Fibroblast of mammary gland (primary cell): ENCODE measurements around the gene EME2.

ENCODE experiments used
- DNase-seq: peaks from one replicate; pipeline ENCODE4 v3.0.0-alpha.2; 2010; ENCODE audit warnings: low read depth
- H3K4me3 ChIP-seq: 2 replicates; pipeline ENCODE4 v1.5.1; 2011; ENCODE audit warnings: low read depth, mild to moderate bottlenecking, low read length, moderate library complexity; ENCODE audit not compliant: control insufficient read depth
- TF ChIP-seq, protein P1 (sequence below): conservative IDR thresholded peaks from 2 replicates; pipeline ENCODE4 v1.5.1; 2011; ENCODE audit warnings: low read depth, low read length, inconsistent platforms; ENCODE audit not compliant: control insufficient read depth, insufficient read depth

The EME2 gene

DNA sequence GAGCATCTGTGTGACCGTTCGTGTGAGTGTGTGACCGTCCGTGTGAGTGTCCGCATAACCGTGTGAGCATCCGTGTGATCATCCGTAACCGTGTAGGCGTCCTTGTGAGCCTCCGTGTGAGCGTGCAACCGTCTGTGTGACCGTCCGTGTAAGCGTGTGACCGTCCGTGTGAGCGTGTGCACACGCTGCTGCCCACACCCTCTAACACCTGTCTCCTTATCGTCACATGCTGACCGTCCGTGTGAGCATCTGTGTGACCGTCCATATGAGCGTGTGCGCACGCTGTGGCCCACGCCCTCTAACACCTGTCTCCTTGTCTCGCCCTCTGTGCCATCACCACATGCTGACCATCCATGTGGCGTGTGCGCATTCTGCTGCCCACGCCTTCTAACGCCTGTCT lies 32.4 kb upstream of the EME2 start:
- TF ChIP-seq, protein P1, sequence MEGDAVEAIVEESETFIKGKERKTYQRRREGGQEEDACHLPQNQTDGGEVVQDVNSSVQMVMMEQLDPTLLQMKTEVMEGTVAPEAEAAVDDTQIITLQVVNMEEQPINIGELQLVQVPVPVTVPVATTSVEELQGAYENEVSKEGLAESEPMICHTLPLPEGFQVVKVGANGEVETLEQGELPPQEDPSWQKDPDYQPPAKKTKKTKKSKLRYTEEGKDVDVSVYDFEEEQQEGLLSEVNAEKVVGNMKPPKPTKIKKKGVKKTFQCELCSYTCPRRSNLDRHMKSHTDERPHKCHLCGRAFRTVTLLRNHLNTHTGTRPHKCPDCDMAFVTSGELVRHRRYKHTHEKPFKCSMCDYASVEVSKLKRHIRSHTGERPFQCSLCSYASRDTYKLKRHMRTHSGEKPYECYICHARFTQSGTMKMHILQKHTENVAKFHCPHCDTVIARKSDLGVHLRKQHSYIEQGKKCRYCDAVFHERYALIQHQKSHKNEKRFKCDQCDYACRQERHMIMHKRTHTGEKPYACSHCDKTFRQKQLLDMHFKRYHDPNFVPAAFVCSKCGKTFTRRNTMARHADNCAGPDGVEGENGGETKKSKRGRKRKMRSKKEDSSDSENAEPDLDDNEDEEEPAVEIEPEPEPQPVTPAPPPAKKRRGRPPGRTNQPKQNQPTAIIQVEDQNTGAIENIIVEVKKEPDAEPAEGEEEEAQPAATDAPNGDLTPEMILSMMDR, result no peak
- no peak for DNase-seq
- H3K4me3 ChIP-seq, result no peak overlapping the region

DNA sequence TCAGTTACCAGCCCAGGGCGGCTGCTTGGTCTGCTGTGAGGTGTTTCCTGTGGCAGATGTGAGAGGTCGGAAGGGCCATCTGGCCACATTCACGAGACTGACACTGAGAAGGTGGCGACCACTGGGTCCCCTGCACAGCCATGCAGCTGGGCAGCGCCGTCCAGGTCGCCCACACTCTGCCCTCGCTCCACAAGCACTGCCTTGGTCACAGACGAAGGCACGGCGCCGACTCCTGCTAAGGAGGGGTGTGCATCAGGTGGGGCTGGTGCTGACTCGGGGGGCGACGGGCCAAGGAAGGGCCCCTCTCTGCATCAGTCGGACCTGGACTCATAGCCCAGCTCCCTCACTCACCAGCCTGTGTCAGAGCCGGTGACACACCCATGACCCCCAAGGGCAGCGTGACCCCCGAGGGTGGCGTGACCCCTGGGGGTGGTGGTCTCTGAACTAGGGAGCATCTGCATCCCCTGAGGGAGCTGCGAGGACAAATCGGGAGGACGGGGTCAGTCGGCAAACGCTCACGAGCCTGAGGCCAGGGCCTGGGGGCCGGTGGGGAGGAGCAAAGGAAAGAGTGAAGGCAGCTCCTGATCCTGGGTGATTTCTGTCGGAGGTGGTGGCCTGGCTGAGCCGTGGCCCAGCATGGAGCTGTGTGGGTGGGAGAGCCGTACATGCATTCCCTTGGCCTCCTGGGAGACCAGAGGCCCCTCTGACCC lies 31.7 kb upstream of the EME2 start:
- no peak overlapping the region for H3K4me3 ChIP-seq
- no peak for DNase-seq
- TF ChIP-seq, protein P1, result no peak

DNA sequence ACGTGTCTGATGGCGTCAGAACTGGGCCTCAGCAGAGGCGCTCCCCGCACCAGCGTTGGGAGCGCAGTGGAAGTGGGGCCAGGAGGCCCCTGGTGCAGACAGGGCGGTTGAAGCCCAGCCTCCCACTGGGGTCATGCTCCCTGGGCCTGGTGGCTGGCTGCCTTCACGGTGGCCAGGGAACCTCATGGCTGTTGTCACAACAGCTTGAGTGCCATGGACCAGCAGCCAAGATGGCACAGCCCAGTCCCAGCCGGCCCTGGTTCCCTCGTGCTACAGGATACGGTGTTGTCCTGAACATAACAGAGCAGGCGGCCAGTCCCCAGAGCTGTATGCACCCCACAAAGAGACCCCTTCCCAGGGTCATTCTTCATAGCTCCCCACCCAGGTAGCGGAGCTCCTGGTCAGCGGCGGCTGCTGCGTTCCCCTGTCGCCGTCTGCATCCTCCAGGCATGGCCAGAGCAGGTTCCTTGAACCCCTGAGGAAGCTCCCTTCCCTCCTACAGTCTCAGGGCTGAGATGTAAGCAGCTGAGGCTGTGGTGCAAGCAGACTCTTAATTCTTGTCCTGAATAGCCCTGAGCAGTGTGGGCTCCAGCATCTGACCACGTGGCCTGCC lies 31.0 kb upstream of the EME2 start:
- DNase-seq, result no peak
- TF ChIP-seq, protein P1, result no peak
- no peak overlapping the region for H3K4me3 ChIP-seq

DNA sequence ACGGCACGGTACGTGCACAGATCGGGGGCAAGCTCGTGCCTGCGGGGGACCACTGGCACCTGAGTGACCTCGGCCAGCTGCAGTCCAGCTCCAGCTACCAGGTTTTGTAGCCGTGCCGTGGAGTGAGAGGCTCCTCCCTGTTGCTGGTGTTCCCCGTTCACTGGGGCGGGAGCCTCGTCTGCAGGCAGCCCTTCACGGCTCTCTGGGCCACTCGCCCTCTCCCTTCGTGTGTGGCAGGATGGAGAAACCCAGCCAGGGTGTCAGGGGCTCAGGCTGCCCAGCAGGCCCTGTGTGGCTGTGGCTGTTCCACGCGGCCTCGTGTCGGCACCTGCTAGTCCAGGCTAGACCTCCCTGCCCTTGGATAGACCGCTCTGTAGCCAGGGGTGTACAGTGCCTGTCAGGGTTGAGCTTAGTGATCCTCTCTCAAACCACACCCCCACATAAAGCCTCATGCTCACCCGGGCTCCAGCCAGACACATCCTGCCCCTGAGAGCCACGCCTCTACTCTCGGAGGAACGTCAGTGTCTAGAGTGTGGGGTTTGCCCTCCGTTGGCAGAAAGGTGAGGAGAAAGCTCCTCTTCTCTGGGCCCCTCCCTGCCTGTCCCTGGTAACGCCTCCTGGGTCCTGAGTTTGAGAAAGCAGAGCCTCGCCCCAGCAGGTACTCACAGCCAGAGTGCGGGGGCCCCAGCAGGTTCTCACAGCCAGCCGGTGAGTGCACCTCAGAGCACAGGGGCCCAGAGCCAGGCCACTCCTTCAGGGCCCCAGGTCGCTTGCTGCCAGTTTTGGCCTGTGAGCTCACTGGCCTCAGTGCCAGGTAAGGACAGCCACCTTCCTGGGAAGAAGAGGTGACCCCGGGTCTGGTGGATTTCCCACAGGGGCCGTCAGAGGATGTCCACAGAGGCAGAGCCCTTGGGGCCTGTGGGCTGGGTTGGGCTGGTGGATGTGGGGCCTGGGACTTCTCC lies 29.0 kb upstream of the EME2 start:
- H3K4me3 ChIP-seq, result no peak overlapping the region
- TF ChIP-seq, protein P1, result no peak
- no peak for DNase-seq

DNA sequence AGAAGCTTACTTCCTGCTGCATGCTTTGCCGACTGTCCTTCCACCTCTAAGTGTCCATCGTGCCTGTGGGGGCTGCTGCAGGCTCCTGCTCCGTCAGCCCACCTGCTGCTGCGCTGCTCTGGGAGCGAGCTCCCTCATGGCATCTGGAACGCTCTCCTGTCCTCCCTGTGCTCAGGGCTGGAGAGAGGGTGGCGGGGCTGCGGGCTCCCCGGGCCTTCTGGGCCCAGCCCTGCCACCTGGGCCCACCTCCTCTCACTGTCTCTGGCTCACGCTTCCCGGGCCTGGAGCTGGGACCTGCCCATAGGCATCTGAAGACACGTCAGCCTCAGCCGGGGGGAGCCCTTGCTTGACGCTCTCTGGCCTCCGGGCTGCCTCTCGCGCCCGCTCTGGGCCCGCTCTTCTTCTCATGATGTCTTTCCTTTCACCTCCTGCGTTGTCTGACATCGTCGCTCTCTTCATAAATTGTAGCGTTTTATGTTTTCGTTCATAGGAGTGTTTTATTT lies 28.2 kb upstream of the EME2 start:
- no peak overlapping the region for H3K4me3 ChIP-seq
- DNase-seq, result no peak
- TF ChIP-seq, protein P1, result no peak

DNA sequence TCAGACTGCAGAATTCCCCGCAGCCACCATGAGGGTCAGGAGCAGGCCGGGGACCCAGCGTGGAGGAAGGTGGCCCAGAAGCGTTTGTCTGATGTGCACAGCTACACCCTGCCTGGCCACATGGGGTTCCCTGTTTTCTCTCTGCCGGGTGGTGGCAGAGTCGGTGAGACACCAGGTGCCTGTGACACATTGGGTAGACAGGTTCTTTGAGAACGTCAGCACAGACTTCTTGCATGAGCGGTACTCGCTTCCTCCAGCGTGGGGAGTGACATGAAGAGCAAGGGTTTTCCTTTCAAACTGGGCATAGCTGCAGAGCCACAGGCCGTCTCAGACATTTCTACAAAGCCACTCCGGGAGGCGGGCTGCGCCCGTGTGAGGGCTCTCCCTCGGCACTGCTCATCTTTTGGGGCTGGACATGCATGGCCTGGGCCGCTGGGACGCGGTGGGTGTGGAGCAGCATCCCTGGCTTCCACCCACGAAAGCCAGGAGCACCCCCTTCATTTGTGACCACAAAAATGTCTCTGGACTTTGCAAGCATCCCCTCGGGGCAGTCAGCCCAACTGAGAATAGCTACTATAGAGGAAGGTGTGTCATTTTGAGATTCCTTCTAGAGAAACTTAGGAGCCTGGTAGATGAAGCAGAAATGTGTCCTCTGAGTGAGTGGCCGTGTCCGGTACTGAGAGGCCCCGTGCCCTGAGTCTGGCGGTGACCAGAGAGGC lies 27.3 kb upstream of the EME2 start:
- peak; percentile 30 for DNase-seq
- TF ChIP-seq, protein P1, result no peak
- no peak overlapping the region for H3K4me3 ChIP-seq
